Chondrocyte (in vitro differentiated cells): ENCODE results near the gene HELB. TPM values are rescaled to one million over a fixed set of nuclear protein-coding genes. Genes with fewer than 3 reads are reported as not detected.

ENCODE experiments used
- DNase-seq: peaks from one replicate; pipeline ENCODE4 v3.0.0; 2021; ENCODE audit warnings: mixed read lengths, low spot score
- H3K27ac Mint-ChIP-seq: one replicate; pipeline ENCODE4 v1.8.0; 2021; ENCODE audit warnings: mild to moderate bottlenecking, moderate library complexity, mixed read lengths; ENCODE audit not compliant: unreplicated experiment
- H3K27me3 Mint-ChIP-seq: 2 replicates; pipeline ENCODE4 v1.8.0; 2021; ENCODE audit warnings: low read depth, mixed read lengths
- H3K36me3 Mint-ChIP-seq: 2 replicates; pipeline ENCODE4 v1.8.0; 2021; ENCODE audit warnings: low read depth, mixed read lengths
- H3K4me1 Mint-ChIP-seq: 2 replicates; pipeline ENCODE4 v1.8.0; 2021; ENCODE audit warnings: low read depth, mild to moderate bottlenecking, mixed read lengths
- H3K4me3 Mint-ChIP-seq: one replicate; pipeline ENCODE4 v1.8.0; 2021; ENCODE audit warnings: mild to moderate bottlenecking, moderate library complexity, mixed read lengths; ENCODE audit not compliant: unreplicated experiment
- H3K9me3 Mint-ChIP-seq: 2 replicates; pipeline ENCODE4 v1.8.0; 2021; ENCODE audit warnings: low read depth, mixed read lengths
- total RNA-seq: library from RNA; stranded (reverse); gene quantifications from 3 replicates; pipeline ENCODE4 v1.2.1, GENCODE V29; 2021
- TF ChIP-seq, protein P1 (sequence below): fragments of 200-600 bp; sonication (generic); IDR thresholded peaks from 2 replicates; pipeline ENCODE4 v1.5.0; 2021; ENCODE audit warnings: antibody characterized with exemption, mild to moderate bottlenecking, moderate library complexity

Gene HELB
- total RNA-seq, 1 donor from 2014 or later = 2.3 TPM

DNA sequence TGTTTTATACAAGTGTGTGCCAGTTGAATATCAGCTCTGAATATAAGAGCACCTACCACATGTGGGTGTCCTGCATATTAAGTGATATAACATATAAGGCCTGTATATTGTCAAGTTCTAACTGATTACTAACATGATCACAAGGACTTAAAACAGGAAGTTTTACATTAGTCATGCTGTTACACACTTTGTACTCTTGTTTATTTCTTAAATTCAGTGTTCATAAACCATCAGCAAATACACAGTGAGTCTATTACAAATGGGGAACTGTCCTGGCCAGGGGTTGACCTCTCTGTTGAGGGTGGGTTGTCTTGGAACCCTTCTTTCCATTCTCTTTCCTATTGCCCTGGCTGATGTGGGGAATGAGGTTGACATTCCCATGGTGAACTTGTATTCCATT, 19.1 kb downstream of the HELB start:
- H3K4me1 Mint-ChIP-seq = no peaks in the 10 kb centered on the region
- H3K27ac Mint-ChIP-seq = no peak overlapping the region
- H3K36me3 Mint-ChIP-seq = peaks cover 8% of the 10 kb centered on the region
- H3K27me3 Mint-ChIP-seq = no peaks in the 10 kb centered on the region
- no peak for DNase-seq
- no peak overlapping the region for H3K4me3 Mint-ChIP-seq
- no peaks in the 10 kb centered on the region for H3K9me3 Mint-ChIP-seq
- TF ChIP-seq, protein P1, sequence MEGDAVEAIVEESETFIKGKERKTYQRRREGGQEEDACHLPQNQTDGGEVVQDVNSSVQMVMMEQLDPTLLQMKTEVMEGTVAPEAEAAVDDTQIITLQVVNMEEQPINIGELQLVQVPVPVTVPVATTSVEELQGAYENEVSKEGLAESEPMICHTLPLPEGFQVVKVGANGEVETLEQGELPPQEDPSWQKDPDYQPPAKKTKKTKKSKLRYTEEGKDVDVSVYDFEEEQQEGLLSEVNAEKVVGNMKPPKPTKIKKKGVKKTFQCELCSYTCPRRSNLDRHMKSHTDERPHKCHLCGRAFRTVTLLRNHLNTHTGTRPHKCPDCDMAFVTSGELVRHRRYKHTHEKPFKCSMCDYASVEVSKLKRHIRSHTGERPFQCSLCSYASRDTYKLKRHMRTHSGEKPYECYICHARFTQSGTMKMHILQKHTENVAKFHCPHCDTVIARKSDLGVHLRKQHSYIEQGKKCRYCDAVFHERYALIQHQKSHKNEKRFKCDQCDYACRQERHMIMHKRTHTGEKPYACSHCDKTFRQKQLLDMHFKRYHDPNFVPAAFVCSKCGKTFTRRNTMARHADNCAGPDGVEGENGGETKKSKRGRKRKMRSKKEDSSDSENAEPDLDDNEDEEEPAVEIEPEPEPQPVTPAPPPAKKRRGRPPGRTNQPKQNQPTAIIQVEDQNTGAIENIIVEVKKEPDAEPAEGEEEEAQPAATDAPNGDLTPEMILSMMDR = no peak

DNA sequence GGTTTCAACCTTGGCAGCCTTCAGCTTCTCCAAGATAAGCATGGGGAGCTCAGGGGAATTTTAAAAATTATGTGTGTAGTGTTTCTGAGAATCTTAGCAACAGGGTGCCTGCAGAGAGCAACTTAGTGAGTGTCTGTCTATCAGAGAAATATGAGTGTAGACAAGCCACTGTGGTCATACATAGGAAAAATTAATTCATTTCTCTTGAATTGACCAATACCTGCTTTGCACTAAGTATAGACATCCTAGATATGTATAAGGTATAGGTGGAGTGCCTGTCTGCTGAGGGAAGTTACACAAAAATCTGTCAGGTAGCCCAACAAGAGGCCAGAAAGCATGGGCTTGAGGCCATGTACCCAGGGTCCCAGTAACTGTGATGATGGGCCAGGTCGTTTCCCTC, 20.7 kb downstream of the HELB start:
- Mint-ChIP-seq H3K27ac (no peak overlapping the region), H3K4me3 (no peak overlapping the region), H3K27me3 (no peaks in the 10 kb centered on the region), H3K36me3 (peaks cover 6% of the 10 kb centered on the region), H3K9me3 (no peaks in the 10 kb centered on the region), H3K4me1 (no peaks in the 10 kb centered on the region)
- DNase-seq = no peak
- TF ChIP-seq, protein P1 = no peak

DNA sequence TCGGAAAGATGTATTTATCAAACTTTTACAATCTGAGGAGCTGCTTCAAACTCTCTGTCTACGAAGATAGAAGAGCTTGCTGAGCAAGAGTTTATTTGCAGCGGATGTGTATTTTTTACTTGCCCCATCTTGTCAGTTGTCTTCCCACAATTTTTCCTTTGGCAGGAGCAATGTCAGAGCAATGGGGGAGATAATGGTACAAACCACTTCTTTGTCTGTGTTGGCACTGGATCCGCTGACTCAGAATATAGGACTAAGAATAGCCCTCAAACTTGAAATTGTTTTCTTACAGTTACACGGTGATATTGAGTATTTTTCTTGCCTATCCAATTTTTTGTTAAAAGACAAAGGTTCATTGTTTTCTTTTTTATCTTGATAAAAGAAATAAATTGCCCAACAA, 27.6 kb downstream of the HELB start:
- H3K9me3 Mint-ChIP-seq = no peaks in the 10 kb centered on the region
- no peak overlapping the region for H3K4me3 Mint-ChIP-seq
- H3K4me1 Mint-ChIP-seq = peaks cover 7% of the 10 kb centered on the region
- TF ChIP-seq, protein P1 = no peak
- no peaks in the 10 kb centered on the region for H3K27me3 Mint-ChIP-seq
- no peak for DNase-seq
- peak overlapping the region; percentile 3 for H3K27ac Mint-ChIP-seq
- peaks cover 7% of the 10 kb centered on the region for H3K36me3 Mint-ChIP-seq

DNA sequence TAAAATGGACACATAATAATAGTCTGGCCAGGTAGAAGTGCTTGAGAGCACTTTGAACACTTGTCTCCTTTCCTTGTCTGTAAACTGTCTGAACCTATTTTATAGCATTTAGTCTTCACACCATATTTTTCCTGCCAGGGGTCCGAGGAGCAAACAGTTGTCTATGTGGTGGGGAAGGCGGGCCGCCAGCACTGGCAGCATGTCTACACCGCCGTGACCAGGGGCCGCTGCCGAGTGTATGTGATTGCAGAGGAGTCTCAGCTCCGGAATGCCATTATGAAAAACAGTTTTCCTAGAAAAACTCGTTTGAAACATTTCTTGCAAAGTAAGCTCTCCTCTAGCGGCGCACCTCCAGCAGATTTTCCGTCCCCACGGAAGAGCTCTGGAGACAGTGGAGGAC, 28.7 kb downstream of the HELB start:
- DNase-seq = no peak
- Mint-ChIP-seq H3K4me3 (no peak overlapping the region), H3K27ac (no peak overlapping the region), H3K9me3 (no peaks in the 10 kb centered on the region), H3K36me3 (peaks cover 7% of the 10 kb centered on the region), H3K4me1 (peaks cover 7% of the 10 kb centered on the region), H3K27me3 (no peaks in the 10 kb centered on the region)
- TF ChIP-seq, protein P1 = no peak

DNA sequence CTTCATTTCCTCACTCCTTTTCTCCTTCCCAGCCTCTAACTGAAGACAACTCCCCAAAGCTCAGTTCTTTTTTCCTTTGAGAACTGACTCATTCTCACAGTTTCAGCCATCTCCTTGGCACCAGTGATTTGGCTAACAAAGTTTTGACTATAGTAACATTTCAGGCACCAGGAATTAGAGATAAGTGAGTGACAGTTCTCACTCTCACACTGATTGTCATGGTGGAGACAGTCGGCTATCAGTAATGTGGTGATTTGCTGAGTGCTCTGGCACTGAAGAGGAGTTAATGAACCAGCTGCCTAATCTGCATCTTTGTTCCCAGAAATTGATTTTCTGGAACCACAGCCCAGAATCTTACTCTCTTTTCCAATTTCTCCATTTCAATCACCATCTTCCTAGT, 29.5 kb downstream of the HELB start:
- TF ChIP-seq, protein P1 = no peak
- H3K9me3 Mint-ChIP-seq = no peaks in the 10 kb centered on the region
- peaks cover 7% of the 10 kb centered on the region for H3K4me1 Mint-ChIP-seq
- H3K27ac Mint-ChIP-seq = no peak overlapping the region
- H3K36me3 Mint-ChIP-seq = peaks cover 7% of the 10 kb centered on the region
- no peak overlapping the region for H3K4me3 Mint-ChIP-seq
- no peak for DNase-seq
- no peaks in the 10 kb centered on the region for H3K27me3 Mint-ChIP-seq
